ENCODE data around the gene MEGF9.

DNA sequence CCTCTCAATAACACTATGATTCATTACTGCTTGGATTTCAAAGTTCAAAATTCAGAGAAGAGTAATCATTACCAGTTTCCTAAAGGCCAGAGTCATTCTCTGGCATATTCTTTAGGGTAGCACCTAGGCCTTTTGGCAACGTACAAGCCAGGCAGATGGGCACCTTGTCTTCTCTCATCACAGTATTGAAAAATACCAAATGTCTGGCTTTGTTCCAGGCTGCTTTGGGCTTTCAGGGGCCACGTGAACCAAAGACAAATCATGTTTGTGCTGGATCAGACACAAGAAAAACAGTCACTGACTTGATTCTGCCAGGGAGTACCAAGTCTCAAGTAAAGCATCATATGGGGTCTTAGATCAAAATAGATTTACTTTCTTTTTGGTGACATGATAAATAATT, 15.5 kb downstream of the MEGF9 start:
- TF ChIP-seq, protein P1, sequence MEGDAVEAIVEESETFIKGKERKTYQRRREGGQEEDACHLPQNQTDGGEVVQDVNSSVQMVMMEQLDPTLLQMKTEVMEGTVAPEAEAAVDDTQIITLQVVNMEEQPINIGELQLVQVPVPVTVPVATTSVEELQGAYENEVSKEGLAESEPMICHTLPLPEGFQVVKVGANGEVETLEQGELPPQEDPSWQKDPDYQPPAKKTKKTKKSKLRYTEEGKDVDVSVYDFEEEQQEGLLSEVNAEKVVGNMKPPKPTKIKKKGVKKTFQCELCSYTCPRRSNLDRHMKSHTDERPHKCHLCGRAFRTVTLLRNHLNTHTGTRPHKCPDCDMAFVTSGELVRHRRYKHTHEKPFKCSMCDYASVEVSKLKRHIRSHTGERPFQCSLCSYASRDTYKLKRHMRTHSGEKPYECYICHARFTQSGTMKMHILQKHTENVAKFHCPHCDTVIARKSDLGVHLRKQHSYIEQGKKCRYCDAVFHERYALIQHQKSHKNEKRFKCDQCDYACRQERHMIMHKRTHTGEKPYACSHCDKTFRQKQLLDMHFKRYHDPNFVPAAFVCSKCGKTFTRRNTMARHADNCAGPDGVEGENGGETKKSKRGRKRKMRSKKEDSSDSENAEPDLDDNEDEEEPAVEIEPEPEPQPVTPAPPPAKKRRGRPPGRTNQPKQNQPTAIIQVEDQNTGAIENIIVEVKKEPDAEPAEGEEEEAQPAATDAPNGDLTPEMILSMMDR (IDR thresholded peaks at IDR 0.05) = no peak
- no peak for TF ChIP-seq EZH2 (IDR thresholded peaks at IDR 0.05; ENCODE audit: borderline replicate concordance, insufficient read depth, low read depth, low read length, poor library complexity, severe bottlenecking)
